ENCODE data around the gene THSD7B.

DNA sequence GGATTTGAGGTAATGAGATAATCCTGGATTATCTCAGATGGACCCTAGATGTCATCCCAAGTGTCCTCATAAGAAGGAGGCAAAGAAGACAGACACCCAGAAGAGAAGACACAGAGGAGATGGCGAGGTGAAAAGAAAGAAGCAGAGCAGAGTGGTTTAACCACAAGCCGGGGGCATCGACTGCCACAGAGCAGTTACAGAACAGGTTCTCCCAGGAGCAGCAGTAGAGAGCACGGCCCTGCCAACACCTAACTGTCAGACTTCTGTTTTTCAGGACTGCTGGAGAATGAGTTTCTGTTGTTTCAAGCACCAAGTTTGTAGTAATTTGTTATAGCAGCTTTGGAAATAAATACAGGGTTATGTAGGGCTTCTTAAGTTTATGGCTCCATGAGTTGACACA, 437.0 kb downstream of the THSD7B start:
- TF ChIP-seq, protein P1, sequence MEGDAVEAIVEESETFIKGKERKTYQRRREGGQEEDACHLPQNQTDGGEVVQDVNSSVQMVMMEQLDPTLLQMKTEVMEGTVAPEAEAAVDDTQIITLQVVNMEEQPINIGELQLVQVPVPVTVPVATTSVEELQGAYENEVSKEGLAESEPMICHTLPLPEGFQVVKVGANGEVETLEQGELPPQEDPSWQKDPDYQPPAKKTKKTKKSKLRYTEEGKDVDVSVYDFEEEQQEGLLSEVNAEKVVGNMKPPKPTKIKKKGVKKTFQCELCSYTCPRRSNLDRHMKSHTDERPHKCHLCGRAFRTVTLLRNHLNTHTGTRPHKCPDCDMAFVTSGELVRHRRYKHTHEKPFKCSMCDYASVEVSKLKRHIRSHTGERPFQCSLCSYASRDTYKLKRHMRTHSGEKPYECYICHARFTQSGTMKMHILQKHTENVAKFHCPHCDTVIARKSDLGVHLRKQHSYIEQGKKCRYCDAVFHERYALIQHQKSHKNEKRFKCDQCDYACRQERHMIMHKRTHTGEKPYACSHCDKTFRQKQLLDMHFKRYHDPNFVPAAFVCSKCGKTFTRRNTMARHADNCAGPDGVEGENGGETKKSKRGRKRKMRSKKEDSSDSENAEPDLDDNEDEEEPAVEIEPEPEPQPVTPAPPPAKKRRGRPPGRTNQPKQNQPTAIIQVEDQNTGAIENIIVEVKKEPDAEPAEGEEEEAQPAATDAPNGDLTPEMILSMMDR (IDR thresholded peaks at IDR 0.05), result no peak
- TF ChIP-seq, protein P2, sequence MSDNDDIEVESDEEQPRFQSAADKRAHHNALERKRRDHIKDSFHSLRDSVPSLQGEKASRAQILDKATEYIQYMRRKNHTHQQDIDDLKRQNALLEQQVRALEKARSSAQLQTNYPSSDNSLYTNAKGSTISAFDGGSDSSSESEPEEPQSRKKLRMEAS (IDR thresholded peaks at IDR 0.05), result no peak
- TF ChIP-seq EP300 (IDR thresholded peaks at IDR 0.05) (no peak), POLR2AphosphoS2 (conservative IDR thresholded peaks at IDR 0.05; ENCODE audit: low read length) (no peak), CHD2 (IDR thresholded peaks at IDR 0.05; ENCODE audit: low read length, partially characterized antibody) (no peak), CBX8 (IDR thresholded peaks at IDR 0.05) (no peak), POLR2A (IDR thresholded peaks at IDR 0.05; ENCODE audit: low read length) (no peak), SMC3 (IDR thresholded peaks at IDR 0.05) (no peak), HOXA7 (CRISPR knock-in tag; IDR thresholded peaks at IDR 0.05) (no peak), ZC3H11A (IDR thresholded peaks at IDR 0.05) (no peak)
- TF ChIP-seq, protein P3, sequence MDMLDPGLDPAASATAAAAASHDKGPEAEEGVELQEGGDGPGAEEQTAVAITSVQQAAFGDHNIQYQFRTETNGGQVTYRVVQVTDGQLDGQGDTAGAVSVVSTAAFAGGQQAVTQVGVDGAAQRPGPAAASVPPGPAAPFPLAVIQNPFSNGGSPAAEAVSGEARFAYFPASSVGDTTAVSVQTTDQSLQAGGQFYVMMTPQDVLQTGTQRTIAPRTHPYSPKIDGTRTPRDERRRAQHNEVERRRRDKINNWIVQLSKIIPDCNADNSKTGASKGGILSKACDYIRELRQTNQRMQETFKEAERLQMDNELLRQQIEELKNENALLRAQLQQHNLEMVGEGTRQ (IDR thresholded peaks at IDR 0.05), result no peak
- TF ChIP-seq, protein P4, sequence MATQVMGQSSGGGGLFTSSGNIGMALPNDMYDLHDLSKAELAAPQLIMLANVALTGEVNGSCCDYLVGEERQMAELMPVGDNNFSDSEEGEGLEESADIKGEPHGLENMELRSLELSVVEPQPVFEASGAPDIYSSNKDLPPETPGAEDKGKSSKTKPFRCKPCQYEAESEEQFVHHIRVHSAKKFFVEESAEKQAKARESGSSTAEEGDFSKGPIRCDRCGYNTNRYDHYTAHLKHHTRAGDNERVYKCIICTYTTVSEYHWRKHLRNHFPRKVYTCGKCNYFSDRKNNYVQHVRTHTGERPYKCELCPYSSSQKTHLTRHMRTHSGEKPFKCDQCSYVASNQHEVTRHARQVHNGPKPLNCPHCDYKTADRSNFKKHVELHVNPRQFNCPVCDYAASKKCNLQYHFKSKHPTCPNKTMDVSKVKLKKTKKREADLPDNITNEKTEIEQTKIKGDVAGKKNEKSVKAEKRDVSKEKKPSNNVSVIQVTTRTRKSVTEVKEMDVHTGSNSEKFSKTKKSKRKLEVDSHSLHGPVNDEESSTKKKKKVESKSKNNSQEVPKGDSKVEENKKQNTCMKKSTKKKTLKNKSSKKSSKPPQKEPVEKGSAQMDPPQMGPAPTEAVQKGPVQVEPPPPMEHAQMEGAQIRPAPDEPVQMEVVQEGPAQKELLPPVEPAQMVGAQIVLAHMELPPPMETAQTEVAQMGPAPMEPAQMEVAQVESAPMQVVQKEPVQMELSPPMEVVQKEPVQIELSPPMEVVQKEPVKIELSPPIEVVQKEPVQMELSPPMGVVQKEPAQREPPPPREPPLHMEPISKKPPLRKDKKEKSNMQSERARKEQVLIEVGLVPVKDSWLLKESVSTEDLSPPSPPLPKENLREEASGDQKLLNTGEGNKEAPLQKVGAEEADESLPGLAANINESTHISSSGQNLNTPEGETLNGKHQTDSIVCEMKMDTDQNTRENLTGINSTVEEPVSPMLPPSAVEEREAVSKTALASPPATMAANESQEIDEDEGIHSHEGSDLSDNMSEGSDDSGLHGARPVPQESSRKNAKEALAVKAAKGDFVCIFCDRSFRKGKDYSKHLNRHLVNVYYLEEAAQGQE (IDR thresholded peaks at IDR 0.05), result no peak
